Progenitor cell of endocrine pancreas (in vitro differentiated cells): ENCODE data around the gene POTEF. TPM values are rescaled to one million over a fixed set of nuclear protein-coding genes. Genes with fewer than 3 reads are reported as not detected.
A peak's percentile ranks its signal among the peaks of the same experiment; 100 is the strongest.
"Not testable (repeated sequence)": the region's sequence is repeated elsewhere in the genome, so short reads cannot be mapped to it uniquely, and the experiment has no call there.

Experiments
- DNase-seq: peaks from one replicate; pipeline ENCODE4 v3.0.0; 2021; ENCODE audit warnings: low spot score; ENCODE audit not compliant: unreplicated experiment
- H3K27ac Mint-ChIP-seq: 2 replicates; pipeline ENCODE4 v1.8.0; 2021; ENCODE audit warnings: mild to moderate bottlenecking, moderate library complexity, mixed read lengths
- H3K27me3 Mint-ChIP-seq: 2 replicates; pipeline ENCODE4 v1.8.0; 2021; ENCODE audit warnings: mixed read lengths
- H3K36me3 Mint-ChIP-seq: 2 replicates; pipeline ENCODE4 v1.8.0; 2022; ENCODE audit warnings: mixed read lengths; ENCODE audit not compliant: insufficient read depth
- H3K4me1 Mint-ChIP-seq: 2 replicates; pipeline ENCODE4 v1.8.0; 2021; ENCODE audit warnings: low read depth, mixed read lengths
- H3K4me3 Mint-ChIP-seq: 2 replicates; pipeline ENCODE4 v1.8.0; 2021; ENCODE audit warnings: low read depth, mild to moderate bottlenecking, moderate library complexity, mixed read lengths
- H3K9me3 Mint-ChIP-seq: 2 replicates; pipeline ENCODE4 v1.8.0; 2021; ENCODE audit warnings: low read depth, mixed read lengths
- total RNA-seq: library from RNA; stranded (reverse); gene quantifications from 2 replicates; pipeline ENCODE4 v1.2.1, GENCODE V29; 2021
- TF ChIP-seq, protein P1 (sequence below): fragments of 200-600 bp; sonication (generic); IDR thresholded peaks from one replicate; pipeline ENCODE4 v1.5.0; 2021; ENCODE audit warnings: antibody characterized with exemption, mild to moderate bottlenecking; ENCODE audit not compliant: unreplicated experiment

POTEF gene
- total RNA-seq, 1 donor from 2014 or later: 37.8 TPM

DNA sequence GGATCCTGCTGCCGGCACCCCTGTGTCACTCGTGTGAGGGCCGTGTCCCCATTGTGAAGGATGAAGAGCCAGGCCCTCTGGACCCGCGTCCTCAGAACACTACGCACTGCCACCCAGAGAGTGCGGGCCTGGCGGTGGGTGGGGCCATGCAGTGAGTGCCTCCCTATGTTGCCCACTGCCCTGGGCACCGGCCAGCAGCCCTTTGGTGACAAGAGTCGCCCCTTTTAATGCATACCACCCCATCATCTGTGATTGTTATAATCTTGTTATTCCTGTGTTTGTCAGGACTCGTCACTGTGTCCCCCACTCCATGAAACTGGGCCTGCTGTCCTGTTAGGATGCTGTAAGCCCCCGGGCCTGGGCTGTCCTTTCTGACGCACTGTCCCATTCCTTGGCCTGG lies 9.3 kb upstream of the POTEF start:
- H3K4me1 Mint-ChIP-seq, H3K9me3 Mint-ChIP-seq, H3K4me3 Mint-ChIP-seq, H3K27me3 Mint-ChIP-seq, H3K36me3 Mint-ChIP-seq, DNase-seq, H3K27ac Mint-ChIP-seq: not testable (repeated sequence)

DNA sequence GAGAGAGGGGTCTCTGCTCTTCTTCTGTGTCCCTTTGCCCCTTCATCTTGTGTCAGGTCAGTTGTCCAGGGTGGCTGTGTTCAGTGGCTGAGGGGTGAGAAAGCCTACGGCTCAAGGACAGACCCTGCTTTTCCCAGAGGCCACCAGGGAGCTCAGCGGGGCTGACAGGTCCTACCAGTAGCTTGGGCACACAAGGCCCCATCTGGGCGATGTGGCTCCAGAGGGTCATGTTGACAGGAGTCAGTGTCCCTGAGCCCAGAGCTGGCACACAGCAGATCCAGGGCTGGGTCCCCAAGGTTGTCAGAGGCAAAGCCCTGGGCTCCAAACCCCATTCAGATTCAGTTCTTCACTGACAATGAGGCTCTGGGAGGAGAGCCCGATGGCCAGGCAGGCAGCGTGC lies 8.1 kb upstream of the POTEF start:
- not testable (repeated sequence) for H3K4me3 Mint-ChIP-seq, H3K27me3 Mint-ChIP-seq, H3K27ac Mint-ChIP-seq, H3K36me3 Mint-ChIP-seq, DNase-seq, H3K4me1 Mint-ChIP-seq, H3K9me3 Mint-ChIP-seq

DNA sequence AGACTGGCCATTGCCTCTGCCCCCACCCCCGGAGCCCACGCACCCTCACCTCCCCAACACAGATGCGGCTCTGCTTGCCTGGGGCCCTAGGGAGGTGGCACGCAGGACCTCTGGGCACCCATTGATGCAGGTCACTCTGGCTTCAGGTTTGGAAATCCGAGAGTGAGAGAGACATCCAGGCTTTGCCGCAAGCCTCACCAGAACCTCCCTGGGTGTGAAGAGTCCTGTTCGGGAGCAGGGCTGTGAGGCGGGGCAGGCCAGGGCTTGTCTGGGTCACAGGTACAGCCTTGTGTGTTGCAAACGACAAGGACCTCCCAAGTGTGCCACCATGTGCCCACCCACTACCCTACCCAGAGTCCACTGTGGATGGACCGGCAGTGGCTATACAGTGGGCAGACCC lies 7.5 kb upstream of the POTEF start:
- H3K4me3 Mint-ChIP-seq: not testable (repeated sequence)
- DNase-seq: peak; percentile 6

DNA sequence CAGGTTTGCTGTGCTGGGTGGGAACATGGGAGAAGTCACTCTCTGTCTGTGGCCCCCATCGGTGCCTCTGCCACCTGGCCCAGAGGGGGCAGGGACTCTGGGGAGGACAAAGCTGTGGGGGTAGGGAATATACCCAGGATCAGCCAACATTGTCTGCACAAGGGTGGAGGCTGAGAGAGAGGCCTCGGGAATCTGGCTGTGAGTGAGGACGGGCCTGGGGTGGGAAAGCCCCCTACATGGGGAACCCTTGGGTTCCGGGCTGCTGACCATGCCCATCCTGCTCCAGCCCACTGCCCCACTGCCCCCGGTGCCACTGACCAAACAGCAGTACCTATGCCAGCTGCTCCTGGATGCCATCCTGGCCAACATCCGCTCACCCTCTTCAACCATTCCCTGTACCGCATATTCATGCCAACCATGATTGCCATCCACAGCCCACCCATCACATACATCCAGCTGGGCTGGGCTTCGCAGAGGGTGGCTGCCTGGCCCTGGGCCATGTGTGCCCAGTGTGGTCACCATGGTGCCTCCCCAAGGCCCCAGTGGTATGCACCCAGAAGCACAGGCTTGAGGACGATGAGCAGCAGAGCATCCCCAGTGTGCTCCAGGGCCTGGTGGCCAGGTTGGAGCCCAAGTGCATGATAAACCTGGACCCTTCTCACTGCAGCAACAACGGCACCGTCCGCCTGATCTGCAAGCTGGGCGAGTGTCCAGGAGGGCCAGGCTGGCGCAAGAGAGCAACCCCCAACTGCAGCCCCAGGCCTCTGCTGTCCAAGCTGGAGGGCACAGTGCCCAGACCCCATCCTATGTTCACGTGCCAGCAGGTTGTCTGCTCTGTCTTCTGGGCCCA lies 6.9 kb upstream of the POTEF start:
- Mint-ChIP-seq H3K9me3 (no peaks in the 10 kb centered on the region), H3K27me3 (no peaks in the 10 kb centered on the region), H3K4me1 (no peaks in the 10 kb centered on the region), H3K4me3 (no peak overlapping the region), H3K27ac (no peak overlapping the region), H3K36me3 (no peaks in the 10 kb centered on the region)
- DNase-seq: peak; percentile 6
- TF ChIP-seq, protein P1, sequence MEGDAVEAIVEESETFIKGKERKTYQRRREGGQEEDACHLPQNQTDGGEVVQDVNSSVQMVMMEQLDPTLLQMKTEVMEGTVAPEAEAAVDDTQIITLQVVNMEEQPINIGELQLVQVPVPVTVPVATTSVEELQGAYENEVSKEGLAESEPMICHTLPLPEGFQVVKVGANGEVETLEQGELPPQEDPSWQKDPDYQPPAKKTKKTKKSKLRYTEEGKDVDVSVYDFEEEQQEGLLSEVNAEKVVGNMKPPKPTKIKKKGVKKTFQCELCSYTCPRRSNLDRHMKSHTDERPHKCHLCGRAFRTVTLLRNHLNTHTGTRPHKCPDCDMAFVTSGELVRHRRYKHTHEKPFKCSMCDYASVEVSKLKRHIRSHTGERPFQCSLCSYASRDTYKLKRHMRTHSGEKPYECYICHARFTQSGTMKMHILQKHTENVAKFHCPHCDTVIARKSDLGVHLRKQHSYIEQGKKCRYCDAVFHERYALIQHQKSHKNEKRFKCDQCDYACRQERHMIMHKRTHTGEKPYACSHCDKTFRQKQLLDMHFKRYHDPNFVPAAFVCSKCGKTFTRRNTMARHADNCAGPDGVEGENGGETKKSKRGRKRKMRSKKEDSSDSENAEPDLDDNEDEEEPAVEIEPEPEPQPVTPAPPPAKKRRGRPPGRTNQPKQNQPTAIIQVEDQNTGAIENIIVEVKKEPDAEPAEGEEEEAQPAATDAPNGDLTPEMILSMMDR: no peak

More for the DNA sequence above, 7.5 kb upstream of the POTEF start:
- H3K27ac Mint-ChIP-seq, H3K4me1 Mint-ChIP-seq, H3K36me3 Mint-ChIP-seq, H3K9me3 Mint-ChIP-seq, H3K27me3 Mint-ChIP-seq: not testable (repeated sequence)

DNA sequence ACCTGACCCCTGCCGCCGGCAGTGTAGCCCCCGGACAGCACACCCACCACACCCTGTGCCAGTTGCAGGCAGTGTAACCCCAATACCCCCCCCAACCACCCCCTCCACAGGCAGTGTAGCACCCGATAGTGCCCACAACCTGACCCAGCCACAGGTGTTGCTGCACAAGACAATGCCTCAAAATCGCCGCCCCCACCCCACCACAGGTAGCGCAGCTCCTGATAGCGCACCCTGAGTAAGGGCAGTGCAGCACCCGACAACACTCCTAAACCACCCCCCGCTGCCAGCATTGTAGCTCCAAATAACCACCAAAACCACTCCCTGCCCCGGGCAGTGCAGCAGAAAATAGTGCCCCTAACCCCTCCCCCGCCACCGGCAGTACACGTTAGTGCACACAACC lies 558 bp downstream of the POTEF start:
- not testable (repeated sequence) for H3K9me3 Mint-ChIP-seq, H3K4me1 Mint-ChIP-seq, H3K27me3 Mint-ChIP-seq, H3K36me3 Mint-ChIP-seq, H3K27ac Mint-ChIP-seq, DNase-seq
- H3K4me3 Mint-ChIP-seq: peak overlapping the region; percentile 98

DNA sequence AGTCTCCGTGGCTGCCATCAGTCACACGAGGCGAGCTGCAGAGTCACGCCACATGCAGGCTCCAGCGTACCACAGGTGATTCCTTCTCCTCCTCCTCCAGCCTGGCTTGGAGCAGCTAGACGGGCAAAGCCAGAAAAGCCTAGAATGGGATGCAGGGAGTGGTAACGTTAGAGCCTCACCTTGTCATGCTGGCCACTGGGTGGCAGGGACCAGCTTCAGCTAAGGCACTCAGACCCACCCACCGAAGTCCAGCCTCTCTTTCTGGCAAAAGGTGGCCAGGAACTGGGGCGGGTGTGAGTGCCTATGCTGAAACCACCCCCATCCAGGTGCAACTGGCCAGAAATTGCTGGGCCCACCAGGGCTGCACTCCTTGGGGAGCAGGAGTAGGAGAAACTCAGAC lies 1.3 kb downstream of the POTEF start:
- DNase-seq, H3K4me1 Mint-ChIP-seq, H3K36me3 Mint-ChIP-seq, H3K27me3 Mint-ChIP-seq, H3K9me3 Mint-ChIP-seq, H3K27ac Mint-ChIP-seq: not testable (repeated sequence)
- TF ChIP-seq, protein P1: peak; percentile 8
- peak overlapping the region; percentile 98 for H3K4me3 Mint-ChIP-seq

DNA sequence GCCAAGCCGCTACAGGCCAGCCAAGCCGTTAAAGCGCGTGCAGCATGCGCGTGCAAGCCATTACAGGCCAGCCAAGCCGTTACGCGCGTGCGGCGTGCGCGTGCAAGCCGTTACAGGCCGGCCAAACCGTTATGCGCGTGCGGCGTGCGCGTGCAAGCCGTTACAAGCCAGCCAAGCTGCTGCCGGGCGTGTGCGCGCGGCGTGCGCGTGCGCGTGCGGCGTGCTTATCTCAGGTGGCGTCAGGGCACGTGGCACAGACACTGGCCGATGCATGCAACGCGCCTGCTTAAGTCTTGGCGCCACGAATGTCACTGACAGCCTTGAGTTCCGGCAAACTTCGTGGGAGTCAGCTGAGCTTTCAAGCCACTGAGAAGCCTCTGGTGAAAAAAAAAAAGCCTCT lies 8.1 kb downstream of the POTEF start:
- not testable (repeated sequence) for DNase-seq, H3K9me3 Mint-ChIP-seq, H3K27ac Mint-ChIP-seq, H3K4me1 Mint-ChIP-seq, H3K27me3 Mint-ChIP-seq, H3K4me3 Mint-ChIP-seq, H3K36me3 Mint-ChIP-seq

DNA sequence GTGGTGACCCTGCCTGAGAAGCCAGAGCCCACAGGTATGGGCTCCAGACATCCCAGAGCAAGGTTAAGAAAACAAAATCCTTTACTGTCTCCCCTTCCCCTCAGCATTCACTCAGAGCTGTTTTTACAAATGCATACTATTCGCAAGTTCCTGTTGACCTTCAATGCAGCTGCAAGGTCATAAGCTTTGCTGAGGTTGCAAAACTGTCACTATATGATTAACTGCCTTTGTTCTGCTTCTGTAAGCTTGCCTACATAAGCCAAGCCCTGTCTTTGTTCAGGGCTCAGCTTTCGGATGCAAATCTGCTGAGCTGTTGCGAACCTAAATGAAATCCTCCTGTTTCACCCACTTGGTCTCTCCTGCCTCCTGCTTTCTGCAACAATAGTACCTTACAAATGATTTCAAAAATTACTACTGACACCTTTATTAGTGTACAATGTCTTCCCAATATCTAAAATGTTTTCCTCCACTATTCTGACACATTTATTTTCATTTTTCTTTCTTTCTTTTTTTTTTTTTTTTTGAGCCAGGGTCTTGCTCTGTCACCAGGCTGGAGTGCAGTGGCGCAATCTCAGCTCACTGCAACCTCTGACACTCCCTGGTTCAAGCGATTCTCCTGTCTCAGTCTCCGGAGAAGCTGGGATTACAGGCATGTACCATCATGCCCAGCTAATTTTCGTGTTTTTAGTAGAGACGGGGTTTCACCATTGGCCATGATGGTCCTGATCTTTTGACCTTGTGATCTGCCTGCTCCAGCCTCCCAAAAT lies 26.2 kb downstream of the POTEF start:
- not testable (repeated sequence) for DNase-seq, H3K27me3 Mint-ChIP-seq

DNA sequence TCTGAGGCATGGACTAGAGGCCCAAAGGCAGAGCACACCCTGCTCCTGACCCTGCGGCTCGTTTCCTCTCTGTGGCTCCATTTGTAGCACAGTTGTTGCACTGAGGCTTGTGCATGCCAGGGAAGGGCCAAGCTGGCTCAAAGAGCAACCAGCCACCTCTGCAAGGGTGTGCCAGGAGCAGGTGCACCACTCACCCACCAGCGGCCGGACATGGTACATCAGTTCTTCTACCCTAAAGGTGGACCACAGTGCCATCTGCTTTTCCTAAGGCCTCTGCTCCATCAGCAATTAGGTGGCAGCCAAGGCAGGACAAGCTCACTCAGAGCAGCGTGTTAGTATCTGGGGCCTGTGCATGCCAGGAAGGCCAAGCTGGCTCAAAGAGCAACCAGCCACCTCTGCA lies 66.4 kb downstream of the POTEF start:
- not testable (repeated sequence) for H3K4me3 Mint-ChIP-seq

More for the DNA sequence above, 26.2 kb downstream of the POTEF start:
- H3K27ac Mint-ChIP-seq: peak overlapping the region; percentile 80
- H3K4me1 Mint-ChIP-seq, H3K9me3 Mint-ChIP-seq, H3K4me3 Mint-ChIP-seq, H3K36me3 Mint-ChIP-seq: not testable (repeated sequence)

DNA sequence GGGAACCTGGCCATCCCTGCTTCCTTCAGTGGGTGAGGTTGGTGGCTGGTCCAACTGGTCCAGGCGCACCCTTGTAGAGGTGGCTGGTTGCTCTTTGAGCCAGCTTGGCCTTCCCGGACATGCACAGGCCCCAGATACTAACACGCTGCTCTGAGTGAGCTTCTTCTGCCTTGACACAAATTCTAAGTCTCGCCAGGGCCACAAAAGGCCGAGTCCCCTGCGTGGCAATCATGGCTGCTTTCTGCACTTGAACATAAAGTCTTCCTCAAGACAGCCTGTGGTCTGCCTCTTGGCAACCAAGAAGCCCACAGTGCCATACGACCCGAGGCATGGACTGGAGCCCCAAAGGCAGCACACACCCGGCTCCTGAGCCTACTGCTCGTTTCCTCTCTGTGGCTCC lies 69.0 kb downstream of the POTEF start:
- not testable (repeated sequence) for DNase-seq, H3K36me3 Mint-ChIP-seq, H3K4me1 Mint-ChIP-seq, H3K27me3 Mint-ChIP-seq, H3K4me3 Mint-ChIP-seq, H3K27ac Mint-ChIP-seq, H3K9me3 Mint-ChIP-seq

More for the DNA sequence above, 66.4 kb downstream of the POTEF start:
- not testable (repeated sequence) for DNase-seq, H3K36me3 Mint-ChIP-seq, H3K9me3 Mint-ChIP-seq, H3K27ac Mint-ChIP-seq, H3K4me1 Mint-ChIP-seq, H3K27me3 Mint-ChIP-seq

DNA sequence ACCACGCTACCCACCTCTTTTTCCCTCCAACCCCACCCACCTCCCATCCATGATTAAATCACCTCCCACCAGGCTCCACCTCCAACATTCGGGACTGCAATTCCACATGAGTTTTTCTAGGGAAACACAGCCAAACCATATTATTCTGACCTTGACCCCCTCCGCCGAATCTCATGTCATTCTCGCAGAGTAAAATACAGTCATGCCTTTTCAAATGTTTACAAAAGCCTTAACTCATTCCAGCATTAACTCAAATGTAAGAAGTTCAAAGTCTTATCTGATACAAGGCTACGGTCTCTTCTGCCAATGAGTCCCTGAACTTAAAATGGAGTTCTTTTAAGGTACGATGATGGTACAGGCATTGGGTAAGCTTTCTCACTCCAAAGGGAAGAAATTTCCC lies 72.7 kb downstream of the POTEF start:
- not testable (repeated sequence) for H3K4me1 Mint-ChIP-seq, H3K27me3 Mint-ChIP-seq, H3K9me3 Mint-ChIP-seq, H3K4me3 Mint-ChIP-seq, H3K36me3 Mint-ChIP-seq, DNase-seq, H3K27ac Mint-ChIP-seq
